ENCODE results near the gene IRF2BPL. TPM values are rescaled to one million over a fixed set of nuclear protein-coding genes. Genes with fewer than 3 reads are reported as not detected.
A peak's percentile ranks its signal among the peaks of the same experiment; 100 is the strongest.

Gene IRF2BPL
- total and polyA plus RNA-seq, 9 of the 15 experiments (the other 6 are each of a cell fraction or from before 2014, with no cell fraction given) = 0.52 to 21.6 (median 2.5) TPM

DNA sequence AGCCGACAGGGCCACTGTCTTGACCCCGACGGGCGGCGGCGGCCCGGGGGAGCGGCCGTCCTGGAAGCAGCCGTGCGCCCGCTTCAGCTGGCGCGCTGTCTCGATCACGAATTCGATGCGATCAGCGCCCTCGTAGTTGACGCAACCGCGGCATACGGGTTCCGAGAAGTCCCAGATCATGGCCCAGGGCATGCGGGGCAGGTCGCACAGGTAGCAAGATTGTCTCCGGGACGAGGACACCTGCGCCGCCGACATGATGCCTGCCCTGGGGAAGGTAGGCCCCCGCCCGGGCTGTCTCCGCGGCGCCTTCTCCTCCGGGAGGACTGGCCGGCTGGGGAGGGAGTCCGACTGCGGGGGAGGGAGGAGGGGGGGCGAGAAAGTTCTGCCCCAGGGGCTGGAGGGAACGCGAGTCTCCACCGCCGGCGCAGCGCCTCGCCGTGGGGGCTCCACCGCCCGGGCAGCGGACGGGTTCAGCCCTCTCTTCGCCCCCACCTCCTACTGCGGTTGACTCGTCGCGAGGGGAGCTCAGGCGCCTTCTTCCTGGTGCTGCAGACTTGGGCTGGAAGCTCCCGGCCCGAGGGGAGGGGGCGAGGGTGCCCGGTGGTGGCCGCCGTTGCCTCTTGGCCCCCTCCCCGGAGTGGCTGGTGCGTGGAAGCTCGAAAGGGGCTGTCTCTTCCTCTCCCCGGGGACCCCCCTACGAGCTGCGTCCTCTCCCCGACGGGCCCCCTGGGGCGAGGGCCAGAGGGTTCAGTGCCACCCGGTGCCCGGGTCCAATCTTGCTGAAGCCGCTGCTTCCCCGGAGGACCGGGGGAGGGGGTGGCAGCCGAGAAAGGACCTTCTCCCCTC, 747 bp downstream of the IRF2BPL start:
- peaks cover 5% of the 10 kb centered on the region for H3K9me1 ChIP-seq (ENCODE audit: control insufficient read depth, insufficient read depth, low read length)
- BruUV-seq (replicated peaks) = TSS peak; percentile 23
- FAIRE-seq (no peak), DNase-seq (ENCODE audit: extremely low read depth in 1 of 4, low spot score in 3 of 4) (peak; percentile 75 to 79 (median 77)), ATAC-seq (peak; percentile 74)
- no peaks in the 10 kb centered on the region for H3K27me3 ChIP-seq (ENCODE audit: control insufficient read depth in 2 of 2, insufficient read depth in 2 of 2, low read length in 2 of 2)
- WGBS (ENCODE audit: insufficient coverage, low coverage, missing lambda C conversion rate) = 0% methylated on average over 16 of the region's 81 CpGs
- intact Hi-C loops (cut with micrococcal nuclease) (loop anchor here (1.0 to 10.0 kb wide), 3 partner anchors 13 to 113 kb away; no protein-coding TSS in a partner anchor), in situ Hi-C loops (cut with MboI) (no loop called here)
- peak overlapping the region; percentile 95 for H3K27ac ChIP-seq (ENCODE audit: extremely low read depth, low read depth, low read length)
- H3K79me2 ChIP-seq (ENCODE audit: control insufficient read depth, insufficient read depth, low read length) = peaks cover 42% of the 10 kb centered on the region
- ChIA-PET CTCF (ENCODE audit: low intra/inter-chr PET ratio) (interaction anchor here (1.7 kb wide), 1 partner anchor 114 kb away, joined by 5 read pairs; no protein-coding TSS in a partner anchor), POLR2A (interaction anchor here (0.5 to 1.5 kb wide), 8 partner anchors 9 to 105 kb away, joined by 3 to 4 read pairs (median 4); no protein-coding TSS in a partner anchor)
- H2AFZ ChIP-seq (ENCODE audit: low read depth, low read length) = peak overlapping the region; percentile 59; the same call in 1 of the 2 replicates
- H3K36me3 ChIP-seq (ENCODE audit: control insufficient read depth, insufficient read depth, low read length) = peaks cover 24% of the 10 kb centered on the region; the same call in 2 of the 3 replicates
- peak overlapping the region; percentile 73 for H3K4me2 ChIP-seq (ENCODE audit: insufficient read depth, low read length)
- H4K20me1 ChIP-seq (replicated peaks; ENCODE audit: control insufficient read depth, insufficient read depth, low read length) = peaks cover 4% of the 10 kb centered on the region; the same call in 1 of the 2 replicates
- peak overlapping the region; percentile 79 to 96 for H3K9ac ChIP-seq (ENCODE audit: insufficient read depth in 1 of 2, low read depth in 2 of 2, low read length in 2 of 2)
- peaks cover 25 to 60% of the 10 kb centered on the region in 2 experiments for H3K4me1 ChIP-seq (replicated peaks in 1 of 2; ENCODE audit: control insufficient read depth in 2 of 2, insufficient read depth in 2 of 2, low read length in 2 of 2)
- peak overlapping the region; percentile 65 for H3K4me3 ChIP-seq
- H3K9me3 ChIP-seq (replicated peaks; ENCODE audit: control insufficient read depth, insufficient read depth, low read depth, low read length) = no peaks in the 10 kb centered on the region
- peak; percentile 93 for TF ChIP-seq ZNF263 (CRISPR knock-in tag; IDR thresholded peaks at IDR 0.05; ENCODE audit: borderline replicate concordance)
- TF ChIP-seq, protein P1, sequence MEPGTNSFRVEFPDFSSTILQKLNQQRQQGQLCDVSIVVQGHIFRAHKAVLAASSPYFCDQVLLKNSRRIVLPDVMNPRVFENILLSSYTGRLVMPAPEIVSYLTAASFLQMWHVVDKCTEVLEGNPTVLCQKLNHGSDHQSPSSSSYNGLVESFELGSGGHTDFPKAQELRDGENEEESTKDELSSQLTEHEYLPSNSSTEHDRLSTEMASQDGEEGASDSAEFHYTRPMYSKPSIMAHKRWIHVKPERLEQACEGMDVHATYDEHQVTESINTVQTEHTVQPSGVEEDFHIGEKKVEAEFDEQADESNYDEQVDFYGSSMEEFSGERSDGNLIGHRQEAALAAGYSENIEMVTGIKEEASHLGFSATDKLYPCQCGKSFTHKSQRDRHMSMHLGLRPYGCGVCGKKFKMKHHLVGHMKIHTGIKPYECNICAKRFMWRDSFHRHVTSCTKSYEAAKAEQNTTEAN (CRISPR knock-in tag; IDR thresholded peaks at IDR 0.05) = no peak
- 0 out of 2 replicates have a peak, but pooled peaks have one; percentile 7 for TF ChIP-seq EP300 (IDR thresholded peaks at IDR 0.05; ENCODE audit: low read length)
- TF ChIP-seq, protein P2, sequence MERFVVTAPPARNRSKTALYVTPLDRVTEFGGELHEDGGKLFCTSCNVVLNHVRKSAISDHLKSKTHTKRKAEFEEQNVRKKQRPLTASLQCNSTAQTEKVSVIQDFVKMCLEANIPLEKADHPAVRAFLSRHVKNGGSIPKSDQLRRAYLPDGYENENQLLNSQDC (CRISPR knock-in tag; IDR thresholded peaks at IDR 0.05) = no peak
- TF ChIP-seq TSC22D4 (tag; IDR thresholded peaks at IDR 0.05) = no peak
- peak; percentile 62 for TF ChIP-seq HNRNPLL (IDR thresholded peaks at IDR 0.05; ENCODE audit: low read depth, low read length, poor library complexity, severe bottlenecking)
- TF ChIP-seq FOXJ3 (CRISPR knock-in tag; IDR thresholded peaks at IDR 0.05) = no peak
- no peak for TF ChIP-seq TAF7 (tag; IDR thresholded peaks at IDR 0.05)
- TF ChIP-seq TAF1 (IDR thresholded peaks at IDR 0.05; ENCODE audit: control insufficient read depth, extremely low read depth, insufficient read depth, low read length, severe bottlenecking) = no peak
- TF ChIP-seq GABPA (tag; conservative IDR thresholded peaks at IDR 0.05; ENCODE audit: low read depth) = no peak
- TF ChIP-seq U2AF2 (optimal IDR thresholded peaks at IDR 0.05; ENCODE audit: low read depth, low read length) = no peak
- TF ChIP-seq RNF2 (IDR thresholded peaks at IDR 0.05) = no peak
- TF ChIP-seq, protein P3, sequence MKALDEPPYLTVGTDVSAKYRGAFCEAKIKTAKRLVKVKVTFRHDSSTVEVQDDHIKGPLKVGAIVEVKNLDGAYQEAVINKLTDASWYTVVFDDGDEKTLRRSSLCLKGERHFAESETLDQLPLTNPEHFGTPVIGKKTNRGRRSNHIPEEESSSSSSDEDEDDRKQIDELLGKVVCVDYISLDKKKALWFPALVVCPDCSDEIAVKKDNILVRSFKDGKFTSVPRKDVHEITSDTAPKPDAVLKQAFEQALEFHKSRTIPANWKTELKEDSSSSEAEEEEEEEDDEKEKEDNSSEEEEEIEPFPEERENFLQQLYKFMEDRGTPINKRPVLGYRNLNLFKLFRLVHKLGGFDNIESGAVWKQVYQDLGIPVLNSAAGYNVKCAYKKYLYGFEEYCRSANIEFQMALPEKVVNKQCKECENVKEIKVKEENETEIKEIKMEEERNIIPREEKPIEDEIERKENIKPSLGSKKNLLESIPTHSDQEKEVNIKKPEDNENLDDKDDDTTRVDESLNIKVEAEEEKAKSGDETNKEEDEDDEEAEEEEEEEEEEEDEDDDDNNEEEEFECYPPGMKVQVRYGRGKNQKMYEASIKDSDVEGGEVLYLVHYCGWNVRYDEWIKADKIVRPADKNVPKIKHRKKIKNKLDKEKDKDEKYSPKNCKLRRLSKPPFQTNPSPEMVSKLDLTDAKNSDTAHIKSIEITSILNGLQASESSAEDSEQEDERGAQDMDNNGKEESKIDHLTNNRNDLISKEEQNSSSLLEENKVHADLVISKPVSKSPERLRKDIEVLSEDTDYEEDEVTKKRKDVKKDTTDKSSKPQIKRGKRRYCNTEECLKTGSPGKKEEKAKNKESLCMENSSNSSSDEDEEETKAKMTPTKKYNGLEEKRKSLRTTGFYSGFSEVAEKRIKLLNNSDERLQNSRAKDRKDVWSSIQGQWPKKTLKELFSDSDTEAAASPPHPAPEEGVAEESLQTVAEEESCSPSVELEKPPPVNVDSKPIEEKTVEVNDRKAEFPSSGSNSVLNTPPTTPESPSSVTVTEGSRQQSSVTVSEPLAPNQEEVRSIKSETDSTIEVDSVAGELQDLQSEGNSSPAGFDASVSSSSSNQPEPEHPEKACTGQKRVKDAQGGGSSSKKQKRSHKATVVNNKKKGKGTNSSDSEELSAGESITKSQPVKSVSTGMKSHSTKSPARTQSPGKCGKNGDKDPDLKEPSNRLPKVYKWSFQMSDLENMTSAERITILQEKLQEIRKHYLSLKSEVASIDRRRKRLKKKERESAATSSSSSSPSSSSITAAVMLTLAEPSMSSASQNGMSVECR (CRISPR knock-in tag; IDR thresholded peaks at IDR 0.05) = peak; percentile 46; the same call in 1 of the 2 replicates

Data from K562 (cell line).